ENCODE measurements around the gene CERS5. TPM values are rescaled to one million over a fixed set of nuclear protein-coding genes. Genes with fewer than 3 reads are reported as not detected.

Gene CERS5
- polyA plus RNA-seq, 1 of the 3 experiments (the other 2 are of a cell fraction): 56.9 TPM

- TF ChIP-seq RXRA (IDR thresholded peaks at IDR 0.05; ENCODE audit: borderline replicate concordance, low read depth): no peak
- no peak for TF ChIP-seq RFX5 (IDR thresholded peaks at IDR 0.05; ENCODE audit: low read length)
- TF ChIP-seq NRF1 (IDR thresholded peaks at IDR 0.05; ENCODE audit: low read depth, low read length): no peak
- TF ChIP-seq SMC3 (IDR thresholded peaks at IDR 0.05; ENCODE audit: low read depth, low read length): no peak
- TF ChIP-seq USF2 (IDR thresholded peaks at IDR 0.05; ENCODE audit: borderline replicate concordance, low read depth, low read length): no peak
- no peak for TF ChIP-seq RCOR1 (IDR thresholded peaks at IDR 0.05; ENCODE audit: low read length)
- TF ChIP-seq, protein P1, sequence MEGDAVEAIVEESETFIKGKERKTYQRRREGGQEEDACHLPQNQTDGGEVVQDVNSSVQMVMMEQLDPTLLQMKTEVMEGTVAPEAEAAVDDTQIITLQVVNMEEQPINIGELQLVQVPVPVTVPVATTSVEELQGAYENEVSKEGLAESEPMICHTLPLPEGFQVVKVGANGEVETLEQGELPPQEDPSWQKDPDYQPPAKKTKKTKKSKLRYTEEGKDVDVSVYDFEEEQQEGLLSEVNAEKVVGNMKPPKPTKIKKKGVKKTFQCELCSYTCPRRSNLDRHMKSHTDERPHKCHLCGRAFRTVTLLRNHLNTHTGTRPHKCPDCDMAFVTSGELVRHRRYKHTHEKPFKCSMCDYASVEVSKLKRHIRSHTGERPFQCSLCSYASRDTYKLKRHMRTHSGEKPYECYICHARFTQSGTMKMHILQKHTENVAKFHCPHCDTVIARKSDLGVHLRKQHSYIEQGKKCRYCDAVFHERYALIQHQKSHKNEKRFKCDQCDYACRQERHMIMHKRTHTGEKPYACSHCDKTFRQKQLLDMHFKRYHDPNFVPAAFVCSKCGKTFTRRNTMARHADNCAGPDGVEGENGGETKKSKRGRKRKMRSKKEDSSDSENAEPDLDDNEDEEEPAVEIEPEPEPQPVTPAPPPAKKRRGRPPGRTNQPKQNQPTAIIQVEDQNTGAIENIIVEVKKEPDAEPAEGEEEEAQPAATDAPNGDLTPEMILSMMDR (IDR thresholded peaks at IDR 0.05): no peak
- no peak for TF ChIP-seq TEAD4 (IDR thresholded peaks at IDR 0.05; ENCODE audit: borderline replicate concordance, insufficient read depth)
- no peak for TF ChIP-seq NFIC (IDR thresholded peaks at IDR 0.05; ENCODE audit: borderline replicate concordance)
- TF ChIP-seq TAF1 (IDR thresholded peaks at IDR 0.05; ENCODE audit: borderline replicate concordance, low read depth, low read length): no peak
- no peak for TF ChIP-seq SIN3A (IDR thresholded peaks at IDR 0.05; ENCODE audit: borderline replicate concordance, low read depth, low read length)
- TF ChIP-seq FOSL2 (IDR thresholded peaks at IDR 0.05; ENCODE audit: borderline replicate concordance, low read depth): no peak
- no peak for TF ChIP-seq USF1 (IDR thresholded peaks at IDR 0.05; ENCODE audit: borderline replicate concordance, low read depth)
- no peak for TF ChIP-seq MXI1 (IDR thresholded peaks at IDR 0.05; ENCODE audit: low read depth, low read length)
- TF ChIP-seq TCF12 (IDR thresholded peaks at IDR 0.05): no peak
- TF ChIP-seq EP300 (IDR thresholded peaks at IDR 0.05; ENCODE audit: borderline replicate concordance in 1 of 2, low read depth in 1 of 2, low read length in 1 of 2): no peak
- H3K4me3 ChIP-seq (ENCODE audit: low read depth in 2 of 2, low read length in 1 of 2): no peak overlapping the region
- CTCF ChIA-PET: interaction anchor here (0.6 to 6.5 kb wide), 6 partner anchors 17 to 180 kb away, joined by 3 to 38 read pairs (median 4); partner anchors contain the start of genes CERS5 and COX14
- peaks cover 33% of the 10 kb centered on the region for H4K20me1 ChIP-seq (ENCODE audit: insufficient read depth)
- no peaks in the 10 kb centered on the region for H3K9me3 ChIP-seq
- DNase-seq: no peak
- WGBS (ENCODE audit: low lambda C conversion rate): 99% methylated on average over 4 of the region's 4 CpGs
- no peak overlapping the region for H3K9ac ChIP-seq
- POLR2A ChIA-PET: no interaction called here
- no peak overlapping the region for H3K27ac ChIP-seq (ENCODE audit: low read depth in 2 of 2, low read length in 1 of 2)
- H3F3A ChIP-seq (replicated peaks; ENCODE audit: insufficient read depth): peaks cover 9% of the 10 kb centered on the region
- peaks cover 3 to 20% of the 10 kb centered on the region in 2 experiments for H3K36me3 ChIP-seq (replicated peaks in 1 of 2; ENCODE audit: control insufficient read depth in 1 of 2, insufficient read depth in 2 of 2, low read length in 1 of 2)
- no peaks in the 10 kb centered on the region for H3K9me2 ChIP-seq
- no peak overlapping the region for H3K4me2 ChIP-seq
- H2AFZ ChIP-seq (ENCODE audit: low read depth): no peak overlapping the region
- H3K4me1 ChIP-seq (ENCODE audit: control insufficient read depth in 1 of 2, insufficient read depth in 2 of 2, low read depth in 1 of 2, low read length in 1 of 2): no peaks in the 10 kb centered on the region
- no peaks in the 10 kb centered on the region for H3K27me3 ChIP-seq (ENCODE audit: insufficient read depth)
- H3K79me2 ChIP-seq (ENCODE audit: insufficient read depth): peaks cover 84% of the 10 kb centered on the region
These were observed 19.9 kb downstream of the CERS5 start for GRCh38 chr12:50147281-50147680.
